Measurements from ENCODE around the gene UNC80.

The UNC80 gene

DNA sequence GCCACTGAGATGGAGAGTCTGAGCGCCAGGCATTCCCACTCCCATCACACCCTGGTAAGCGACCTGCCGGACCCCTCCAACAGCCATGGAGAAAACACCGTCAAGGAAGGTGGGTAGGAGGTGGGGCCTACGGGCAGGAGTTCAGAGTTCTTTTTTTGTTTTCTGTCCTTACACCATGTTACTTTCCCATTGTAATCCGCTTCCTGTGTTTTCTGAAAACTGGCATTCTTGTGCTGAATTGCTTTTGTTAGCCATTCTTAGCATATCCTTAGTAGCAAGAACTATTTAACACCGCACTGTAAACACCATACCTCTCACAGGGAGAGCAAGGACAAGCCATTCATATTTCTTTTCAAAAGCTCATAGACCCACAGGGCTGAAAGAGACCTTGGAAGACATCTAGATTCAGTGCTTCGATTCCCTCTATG, 46.2 kb downstream of the UNC80 start:
- DNase-seq (ENCODE audit: low spot score), result no peak

DNA sequence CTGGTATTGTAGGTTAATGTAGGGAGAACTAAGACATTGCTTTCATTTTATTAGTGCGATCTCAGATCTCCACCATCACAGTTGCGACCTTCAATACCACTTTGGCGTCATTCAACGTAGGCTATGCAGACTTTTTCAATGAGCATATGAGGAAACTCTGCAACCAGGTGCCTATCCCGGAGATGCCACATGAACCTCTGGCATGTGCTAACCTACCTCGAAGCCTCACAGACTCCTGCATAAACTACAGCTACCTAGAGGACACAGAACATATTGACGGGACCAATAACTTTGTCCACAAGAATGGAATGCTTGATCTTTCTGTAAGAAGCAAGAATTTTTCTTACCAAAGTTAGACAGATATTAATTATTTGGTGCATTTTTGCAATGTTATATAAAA, 47.3 kb downstream of the UNC80 start:
- no peak for DNase-seq (ENCODE audit: low spot score)

DNA sequence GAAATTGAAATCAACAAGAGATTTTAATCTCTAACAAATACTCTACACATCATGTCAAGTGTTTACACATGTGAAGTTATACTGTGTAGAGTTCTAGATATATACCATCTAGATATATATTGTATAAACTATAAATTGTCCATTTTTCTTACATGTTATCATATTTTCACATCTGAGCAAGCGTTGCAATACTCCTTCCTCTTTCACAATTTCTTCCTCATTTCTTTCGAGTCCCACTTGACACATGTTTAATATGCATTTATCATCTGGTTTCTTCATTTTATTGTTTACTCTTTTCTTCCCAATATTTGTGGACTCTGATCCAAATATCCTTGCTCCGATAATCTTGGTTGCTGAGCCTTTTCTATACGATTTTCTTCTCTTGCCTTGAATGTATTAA, 50.2 kb downstream of the UNC80 start:
- DNase-seq (ENCODE audit: low spot score), result no peak

DNA sequence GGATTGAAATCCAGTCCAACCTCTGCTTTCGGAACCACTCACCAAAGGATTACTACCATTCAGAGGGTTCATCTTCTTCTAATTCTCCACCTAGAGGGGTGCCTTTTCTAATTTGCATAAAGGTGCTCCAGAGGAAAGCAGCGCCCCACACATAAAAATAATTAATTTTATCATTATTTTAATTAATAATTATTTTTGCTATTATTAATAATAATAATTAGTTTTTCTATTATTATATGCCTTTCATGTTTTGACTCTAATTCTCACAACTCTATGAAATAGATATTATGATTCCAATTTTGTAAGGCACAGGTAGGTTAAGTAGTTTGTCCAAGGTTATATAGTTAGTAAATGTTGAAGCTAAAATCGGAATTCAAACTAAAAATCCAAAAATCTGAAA, 51.9 kb downstream of the UNC80 start:
- no peak for DNase-seq (ENCODE audit: low spot score)

DNA sequence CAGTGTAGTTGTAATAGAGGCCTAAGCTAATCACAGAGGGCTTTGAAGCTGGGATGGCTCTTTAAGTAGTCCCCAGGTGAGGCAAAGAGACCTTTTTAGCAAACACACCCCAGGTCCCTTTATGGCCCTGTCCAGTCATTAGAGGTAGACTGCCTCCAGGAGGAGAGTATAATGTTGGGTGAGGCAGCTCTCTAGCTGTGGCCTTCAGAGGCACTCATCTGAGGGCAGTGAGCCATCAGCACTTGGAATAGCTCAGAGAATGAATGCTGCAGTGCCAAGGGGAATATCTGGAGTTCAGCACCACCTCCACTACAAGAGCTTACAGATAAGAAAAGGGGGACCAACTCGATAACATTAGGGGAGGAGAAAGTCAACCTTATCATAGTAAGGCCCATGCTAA, 52.8 kb downstream of the UNC80 start:
- no peak for DNase-seq (ENCODE audit: low spot score)

DNA sequence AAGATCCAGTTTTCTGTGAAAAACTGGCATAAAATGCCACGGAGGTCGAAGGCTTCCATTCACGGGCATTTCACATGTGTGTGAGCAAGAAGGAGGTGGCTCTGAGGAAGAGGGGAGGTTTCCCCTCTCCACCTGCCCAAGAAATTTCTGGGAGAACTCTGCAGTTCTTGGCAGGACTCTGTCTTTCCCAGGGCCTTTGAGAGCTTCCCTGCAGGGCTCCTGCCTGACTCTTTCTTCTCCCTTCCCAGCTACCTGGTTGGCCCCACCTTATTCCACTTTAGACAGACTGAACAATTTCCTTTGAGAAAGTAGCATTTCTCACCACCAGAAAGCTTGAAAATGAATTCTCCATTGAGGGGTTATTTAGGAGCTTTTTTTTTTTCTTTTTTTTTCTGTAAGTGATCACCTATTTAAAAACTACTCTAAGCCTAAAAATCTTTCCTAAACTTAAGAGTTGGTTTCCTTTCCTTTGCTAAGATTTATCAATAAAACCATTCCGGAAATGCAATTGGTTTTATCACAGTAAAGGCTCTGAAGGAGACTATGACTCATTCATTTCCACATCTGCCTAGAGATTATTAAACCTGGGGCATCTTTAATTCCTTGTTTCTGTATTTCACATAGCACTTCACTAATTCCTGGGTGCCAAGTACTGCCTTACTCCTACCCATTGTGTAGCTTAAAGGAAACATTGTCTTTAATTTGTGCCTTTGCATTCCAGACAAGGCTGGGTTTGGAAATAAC, 59.3 kb downstream of the UNC80 start:
- no peak for DNase-seq (ENCODE audit: low spot score)

DNA sequence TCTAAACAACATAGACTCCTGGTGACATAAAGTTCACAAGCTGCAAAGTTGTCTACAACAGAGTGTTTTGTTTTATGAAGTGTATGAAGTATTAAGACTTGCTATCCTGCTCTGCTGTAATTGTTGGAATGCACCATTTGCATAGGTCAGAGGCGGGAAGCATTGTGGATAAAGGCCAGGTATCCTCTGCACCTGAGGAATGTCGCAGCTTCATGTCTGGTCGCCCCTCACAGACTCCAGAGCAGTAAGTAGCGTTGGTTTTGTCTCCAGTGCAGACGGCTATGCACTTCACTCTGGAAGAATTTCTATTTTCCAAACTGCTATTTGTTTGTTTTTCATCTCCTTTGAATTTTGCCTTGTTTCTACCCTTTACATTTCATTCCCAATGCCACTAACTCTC, 63.1 kb downstream of the UNC80 start:
- no peak for DNase-seq (ENCODE audit: low spot score)

DNA sequence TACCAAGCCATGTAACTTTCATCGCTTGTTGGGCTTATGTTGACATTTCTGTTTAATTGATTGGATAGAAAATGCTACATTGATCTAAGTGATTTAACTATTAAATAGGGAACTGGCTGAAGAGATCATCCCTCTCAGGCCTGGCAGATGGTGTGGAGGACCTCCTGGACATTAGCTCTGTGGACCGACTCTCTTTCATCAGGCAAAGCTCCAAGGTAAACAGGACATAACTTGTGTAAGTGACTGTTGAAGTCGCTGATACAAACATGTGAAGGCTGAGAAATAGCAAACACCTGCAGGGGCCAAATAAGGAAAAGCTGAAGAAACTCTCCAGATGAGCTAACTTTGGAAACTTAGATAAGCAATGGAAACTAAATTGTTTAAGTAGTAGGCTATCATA, 68.8 kb downstream of the UNC80 start:
- DNase-seq (ENCODE audit: low spot score), result no peak

DNA sequence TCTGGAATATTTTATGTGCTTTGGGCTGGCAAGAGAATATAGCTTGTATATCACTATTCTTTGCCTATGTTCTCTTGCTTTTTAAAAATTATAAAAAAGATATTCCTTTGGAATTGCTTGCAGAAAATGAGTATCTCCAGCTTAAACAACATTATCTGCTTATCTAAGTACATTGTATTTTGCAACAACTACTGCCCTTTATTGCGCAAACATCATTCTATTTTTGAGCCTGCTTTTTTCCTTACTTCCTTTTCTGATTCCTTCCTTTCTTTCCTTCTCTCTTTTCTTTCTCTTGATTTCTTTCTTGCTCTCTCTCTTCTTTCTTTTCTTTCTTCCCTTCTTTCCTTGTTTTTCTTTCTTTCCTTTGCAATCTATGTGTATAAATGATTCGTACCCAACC, 74.0 kb downstream of the UNC80 start:
- DNase-seq (ENCODE audit: low spot score), result no peak

DNA sequence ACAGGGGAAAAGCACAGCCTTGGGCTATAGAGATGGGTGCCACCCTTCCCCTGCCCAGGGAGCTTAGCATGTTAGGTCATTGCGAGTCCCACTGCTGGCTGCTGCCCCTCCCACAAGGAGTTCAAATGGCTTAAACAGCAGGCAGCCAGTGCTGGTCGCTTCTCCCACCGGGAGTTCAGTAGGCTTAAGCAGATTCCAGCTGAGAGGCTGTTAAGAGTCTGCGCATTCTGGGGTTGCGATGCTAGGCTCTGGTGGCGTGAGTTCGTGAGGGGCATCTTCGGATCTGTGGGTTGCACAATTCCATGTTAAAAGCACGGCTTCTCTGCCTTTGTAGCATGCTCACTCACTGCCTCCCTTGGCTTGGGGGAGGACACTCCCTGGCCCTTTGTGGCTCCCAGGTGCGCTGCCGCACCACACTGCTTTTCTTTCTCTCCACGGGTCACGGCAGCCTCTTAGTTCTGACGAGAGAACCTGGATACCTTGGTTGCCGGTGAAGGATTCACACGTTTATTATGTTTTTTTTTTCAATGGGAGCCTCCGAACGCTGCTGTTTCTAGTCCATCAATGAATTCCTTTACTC, 93.2 kb downstream of the UNC80 start:
- DNase-seq (ENCODE audit: low spot score), result no peak

DNA sequence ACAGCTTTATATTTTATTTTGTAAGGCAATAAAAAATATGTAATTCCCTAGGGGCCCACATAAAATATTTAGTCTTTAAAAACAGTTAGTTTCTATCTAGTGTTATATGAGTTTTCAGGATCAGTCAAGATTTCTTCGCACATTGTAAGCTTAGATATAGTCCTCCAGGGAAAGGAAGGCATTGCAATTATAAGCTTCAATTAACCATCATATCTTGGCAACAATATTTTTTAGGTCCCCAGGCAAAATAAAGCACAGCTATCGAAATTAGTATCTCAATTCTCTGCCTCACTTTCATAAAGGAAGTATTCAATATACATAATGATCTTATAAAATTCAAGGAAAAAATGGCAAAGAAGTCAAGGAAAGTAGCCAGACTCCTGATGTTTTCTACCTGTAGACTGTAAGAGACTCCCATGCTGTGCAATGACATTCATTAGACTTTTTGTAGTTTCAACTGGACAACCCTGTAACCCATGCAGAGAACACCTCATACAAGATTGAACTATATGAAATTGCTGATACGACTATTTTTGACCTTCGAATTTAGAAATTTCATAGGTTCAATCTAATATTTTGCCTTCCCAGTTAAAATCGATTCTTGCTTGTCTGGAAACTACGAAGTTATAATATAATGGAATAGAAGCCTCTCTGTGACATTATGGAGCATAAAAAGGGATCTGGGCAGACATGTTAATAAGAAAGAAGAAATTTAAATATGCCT, 96.8 kb downstream of the UNC80 start:
- no peak for DNase-seq (ENCODE audit: low spot score)

DNA sequence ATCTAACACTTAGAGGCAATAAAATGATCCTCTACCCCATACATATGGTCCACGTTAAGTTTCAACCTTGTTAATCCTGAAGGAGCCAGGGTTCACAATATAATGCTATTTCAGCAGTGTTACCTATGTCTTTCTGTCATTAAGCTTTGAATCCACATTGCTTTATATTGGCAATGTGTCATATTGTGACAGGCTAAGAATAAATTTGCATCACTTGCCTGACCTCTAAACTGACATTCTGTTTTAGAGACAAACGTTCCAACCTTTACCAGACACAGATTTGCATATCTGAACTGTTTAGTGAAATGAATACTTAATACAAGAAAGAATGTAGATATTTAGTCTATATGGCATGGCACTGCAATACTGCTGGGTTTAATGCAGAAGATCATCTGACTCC, 98.4 kb downstream of the UNC80 start:
- no peak for DNase-seq (ENCODE audit: low spot score)

DNA sequence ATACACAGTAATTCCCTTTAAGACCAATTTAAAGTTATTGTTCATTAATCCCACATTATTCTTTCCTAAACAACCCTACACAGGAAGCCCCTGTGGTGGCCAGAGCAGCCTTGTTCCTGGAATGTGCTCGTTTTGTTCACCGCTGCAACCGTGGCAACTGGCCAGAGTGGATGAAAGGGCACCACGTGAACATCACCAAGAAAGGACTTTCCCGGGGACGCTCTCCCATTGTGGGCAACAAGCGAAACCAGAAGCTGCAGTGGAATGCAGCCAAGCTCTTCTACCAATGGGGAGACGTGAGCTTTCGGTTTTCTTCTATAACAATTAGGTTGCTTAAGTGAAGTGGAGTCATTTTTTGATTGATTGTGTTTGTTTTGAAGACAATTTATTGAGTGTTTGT, 101.0 kb downstream of the UNC80 start:
- DNase-seq (ENCODE audit: low spot score), result peak; percentile 12

DNA sequence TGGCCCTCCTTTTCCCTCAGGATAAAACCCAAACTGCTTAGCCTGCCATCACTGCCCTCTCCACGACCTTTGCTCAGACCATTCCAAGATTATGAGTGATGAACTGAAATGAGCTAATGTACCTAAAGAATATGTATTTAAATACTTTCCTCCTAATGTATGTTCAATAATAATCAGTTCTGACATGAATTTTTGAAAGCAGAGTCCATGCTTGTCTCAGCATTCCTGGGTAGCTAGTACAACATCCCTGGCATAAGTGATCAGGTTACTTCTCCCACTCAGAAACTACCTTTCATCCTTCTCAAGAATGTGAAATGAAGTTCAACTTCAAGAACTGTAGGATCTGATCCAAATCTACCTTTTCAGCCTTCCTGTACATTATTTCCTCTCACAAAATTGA, 103.6 kb downstream of the UNC80 start:
- no peak for DNase-seq (ENCODE audit: low spot score)

DNA sequence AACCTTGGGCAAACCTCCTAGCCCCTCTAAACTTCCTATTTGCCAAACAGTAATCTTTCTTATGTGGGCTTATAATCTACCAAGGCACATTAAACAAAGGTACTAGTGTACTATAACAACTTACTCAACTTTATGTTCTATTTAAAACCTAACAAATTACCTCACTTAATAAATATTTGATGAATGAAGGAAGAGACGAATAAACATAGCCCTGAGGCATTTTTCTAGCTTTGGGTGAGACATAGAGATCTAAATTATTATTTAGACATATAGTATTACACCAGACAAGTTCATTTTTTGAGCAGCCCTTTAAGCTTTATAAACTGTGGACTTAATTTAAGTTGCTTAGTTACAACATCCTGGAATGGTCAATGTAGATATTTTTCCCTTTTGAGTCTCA, 104.6 kb downstream of the UNC80 start:
- DNase-seq (ENCODE audit: low spot score), result no peak

DNA sequence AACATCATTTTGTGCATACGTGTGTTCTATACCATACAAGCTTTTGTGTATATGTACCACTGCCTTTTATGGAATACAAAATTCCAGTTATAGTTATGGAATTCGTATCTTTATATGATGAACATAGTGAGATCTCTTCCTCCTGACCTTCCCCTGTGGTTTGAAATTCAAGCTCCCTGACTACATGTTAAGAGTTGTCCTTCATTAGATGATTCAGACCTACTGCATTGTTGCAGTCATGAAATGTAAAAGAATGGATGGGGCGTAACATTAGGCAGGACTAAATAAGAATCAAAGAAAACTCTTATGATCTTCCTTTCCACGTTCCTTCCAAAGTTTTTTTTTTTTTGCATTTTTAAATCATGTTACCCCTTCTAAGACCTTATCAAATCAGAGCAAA, 107.1 kb downstream of the UNC80 start:
- DNase-seq (ENCODE audit: low spot score), result no peak

DNA sequence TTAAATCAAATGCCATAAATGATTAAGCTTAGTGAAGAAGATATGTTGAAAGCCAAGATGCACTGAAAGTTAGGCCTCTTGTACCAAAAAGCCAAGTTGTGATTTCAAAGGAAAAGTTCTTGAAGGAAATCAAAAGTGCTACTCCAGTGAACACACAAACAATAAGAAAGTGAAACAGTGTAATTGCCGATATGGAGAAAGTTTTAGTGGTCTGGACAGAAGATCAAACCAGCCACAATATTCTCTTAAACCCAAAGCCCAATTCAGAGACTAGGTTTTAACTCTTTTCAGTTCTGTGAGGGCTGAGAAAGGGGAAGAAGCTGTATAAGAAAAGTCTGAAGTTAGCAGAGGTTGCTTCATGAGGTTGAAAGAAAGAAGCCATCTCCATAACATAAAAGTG, 129.0 kb downstream of the UNC80 start:
- DNase-seq (ENCODE audit: low spot score), result no peak

DNA sequence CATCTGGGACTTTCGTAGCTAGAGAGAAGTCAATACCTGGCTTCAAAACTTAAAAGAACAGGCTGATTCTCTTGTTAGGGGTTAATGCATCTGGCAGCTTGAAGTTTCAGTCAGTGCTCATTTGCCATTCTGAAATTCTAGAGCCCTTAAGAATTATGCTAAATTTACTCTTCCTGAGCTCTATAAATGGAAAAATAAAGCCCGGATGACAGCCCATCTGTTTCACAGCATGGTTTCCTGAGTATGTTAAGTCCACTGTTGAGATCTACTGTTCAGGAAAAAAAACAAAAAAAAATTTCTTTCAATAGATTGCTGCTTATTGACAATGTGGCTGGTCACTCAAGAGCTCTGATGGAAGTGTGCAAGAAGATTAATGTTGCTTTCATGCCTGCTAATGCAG, 129.5 kb downstream of the UNC80 start:
- DNase-seq (ENCODE audit: low spot score), result no peak

DNA sequence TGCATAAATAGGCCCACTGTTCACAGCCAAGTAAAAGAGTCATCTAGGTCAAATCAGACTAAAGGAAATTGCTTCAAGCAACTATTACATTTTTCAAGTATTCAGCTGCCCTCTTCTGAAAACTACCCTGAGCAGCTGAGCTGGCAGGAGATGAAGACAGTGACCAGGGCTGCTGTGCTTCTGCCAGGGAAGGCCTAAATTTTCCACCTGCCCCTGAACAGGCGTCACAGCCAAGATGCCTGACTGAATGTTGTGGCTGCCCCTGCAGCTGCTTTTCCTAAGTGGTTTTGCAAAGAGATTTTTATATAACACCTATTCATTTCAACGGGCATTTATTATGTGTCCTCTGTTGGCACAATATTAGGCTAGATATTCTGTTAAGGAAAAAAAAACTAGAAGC, 134.1 kb downstream of the UNC80 start:
- no peak for DNase-seq (ENCODE audit: low spot score)

DNA sequence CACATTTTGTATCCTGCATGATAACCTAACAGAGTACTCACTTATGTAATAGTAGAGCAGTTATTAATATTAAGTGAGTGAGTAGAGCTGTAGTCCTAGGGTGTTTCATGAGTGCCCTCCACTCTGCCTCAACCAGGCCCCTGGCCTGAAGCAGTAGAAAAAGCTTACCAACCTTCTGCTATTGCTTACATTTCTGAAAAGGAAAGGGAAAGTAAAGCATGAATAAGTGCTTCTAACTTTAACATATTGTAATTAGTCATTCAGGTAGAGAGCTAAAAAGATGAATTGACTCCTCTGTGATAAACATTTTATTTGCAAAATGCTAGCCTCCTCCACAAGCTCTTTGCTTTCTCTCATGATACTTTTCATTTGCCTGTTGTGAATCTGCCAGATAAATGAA, 136.1 kb downstream of the UNC80 start:
- no peak for DNase-seq (ENCODE audit: low spot score)

DNA sequence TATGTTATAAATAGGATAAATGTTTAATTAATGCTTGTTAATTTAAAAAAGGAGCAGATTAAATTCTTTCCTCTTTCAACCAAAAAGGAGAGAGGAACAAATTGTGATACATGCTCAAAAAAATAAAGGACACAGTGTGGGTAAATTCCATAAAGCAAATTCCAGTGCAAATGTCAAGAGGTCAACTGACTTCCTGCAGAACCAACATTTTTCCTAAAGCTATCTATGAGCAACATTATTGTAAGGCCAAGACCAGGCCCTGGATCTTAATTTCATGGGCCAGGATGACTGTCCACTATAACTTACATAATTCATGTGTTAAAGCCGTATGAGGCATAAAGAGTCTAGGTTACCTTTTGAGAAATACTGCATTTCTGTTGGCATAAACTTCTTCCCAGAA, 136.9 kb downstream of the UNC80 start:
- DNase-seq (ENCODE audit: low spot score), result no peak

DNA sequence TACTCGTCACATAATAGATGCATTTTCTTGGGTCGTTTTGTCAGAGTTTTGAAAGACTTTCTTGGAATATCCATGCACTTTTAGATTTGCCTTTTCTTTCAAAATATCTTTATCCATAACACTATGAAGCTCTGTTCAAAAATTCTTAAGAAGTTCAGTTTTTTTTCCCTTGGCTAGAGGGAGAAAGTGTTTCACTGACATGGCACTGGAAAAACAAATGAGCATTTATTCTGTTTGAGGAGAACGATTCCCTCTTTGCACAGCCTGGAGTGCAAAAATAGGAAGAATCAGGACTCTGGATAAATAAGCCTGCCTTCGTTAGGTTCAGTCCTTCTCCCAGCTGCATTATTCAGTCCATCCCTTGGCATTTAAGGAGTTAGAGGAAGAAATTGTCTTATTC, 139.9 kb downstream of the UNC80 start:
- DNase-seq (ENCODE audit: low spot score), result no peak

DNA sequence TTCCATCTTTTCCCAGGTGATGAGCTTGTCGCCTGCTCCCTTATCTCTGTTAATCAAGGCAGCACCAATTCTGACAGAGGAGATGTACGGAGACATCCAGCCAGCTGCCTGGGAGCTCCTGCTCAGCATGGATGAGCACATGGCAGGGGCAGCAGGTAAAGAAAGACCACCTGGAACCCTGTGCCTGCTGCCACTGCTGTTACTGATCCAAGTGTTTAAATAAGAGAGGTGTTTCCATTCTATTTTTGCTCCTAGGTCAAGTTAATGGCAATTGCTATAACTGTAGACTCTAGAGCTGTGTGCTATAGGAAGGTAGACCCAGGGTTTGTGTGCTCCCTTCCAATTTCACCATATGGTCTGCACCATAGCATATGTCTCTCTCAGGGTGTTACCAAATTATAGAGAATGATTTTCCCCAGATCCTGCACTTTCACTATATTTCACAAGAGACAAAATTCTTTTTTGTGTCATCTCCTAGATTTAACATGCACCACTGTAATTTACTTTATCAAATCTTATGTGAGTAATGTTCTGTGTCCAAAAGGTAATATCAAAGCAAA, 142.2 kb downstream of the UNC80 start:
- no peak for DNase-seq (ENCODE audit: low spot score)

All from AG20443 (cell line).